HCT116 (cell line): Measurements from ENCODE around the gene GGNBP2.

ENCODE experiments used
- POLR2A ChIP-seq: IDR thresholded peaks from 2 replicates; pipeline ENCODE4 v1.7.0; 2011; ENCODE audit warnings: borderline replicate concordance; ENCODE audit not compliant: insufficient read depth, insufficient read length; ENCODE audit errors: extremely low read depth
- SIN3A ChIP-seq: IDR thresholded peaks from 2 replicates; pipeline ENCODE4 v1.6.1; 2012; ENCODE audit warnings: low read depth
- TCF7L2 ChIP-seq: IDR thresholded peaks from 2 replicates; pipeline ENCODE4 v1.7.0; 2011; ENCODE audit warnings: borderline replicate concordance, inconsistent platforms; ENCODE audit not compliant: insufficient read depth, insufficient read length; ENCODE audit errors: extremely low read depth
- ZFX ChIP-seq: fragments of 450-650 bp; IDR thresholded peaks from 2 replicates; pipeline ENCODE4 v1.6.1; 2017
- TF ChIP-seq, protein P1 (sequence below), 3 experiments: fragments of 200-600 bp in 1 of 3; sonication (generic) in 1 of 3; IDR thresholded peaks in 2 of 3; conservative IDR thresholded peaks in 1 of 3; 2 replicates each; pipeline ENCODE4 v1.5.1; 2012 to 2017; ENCODE audit warnings: low read depth in 2 of 3, low read length in 2 of 3, antibody characterized with exemption in 1 of 3, borderline replicate concordance in 1 of 3, control low read depth in 1 of 3, mild to moderate bottlenecking in 1 of 3, mixed read lengths in 1 of 3, mixed run types in 1 of 3, moderate library complexity in 1 of 3; ENCODE audit not compliant: insufficient read depth in 1 of 3
- TF ChIP-seq, protein P2 (sequence below): IDR thresholded peaks from 2 replicates; pipeline ENCODE4 v1.6.1; 2012

DNA sequence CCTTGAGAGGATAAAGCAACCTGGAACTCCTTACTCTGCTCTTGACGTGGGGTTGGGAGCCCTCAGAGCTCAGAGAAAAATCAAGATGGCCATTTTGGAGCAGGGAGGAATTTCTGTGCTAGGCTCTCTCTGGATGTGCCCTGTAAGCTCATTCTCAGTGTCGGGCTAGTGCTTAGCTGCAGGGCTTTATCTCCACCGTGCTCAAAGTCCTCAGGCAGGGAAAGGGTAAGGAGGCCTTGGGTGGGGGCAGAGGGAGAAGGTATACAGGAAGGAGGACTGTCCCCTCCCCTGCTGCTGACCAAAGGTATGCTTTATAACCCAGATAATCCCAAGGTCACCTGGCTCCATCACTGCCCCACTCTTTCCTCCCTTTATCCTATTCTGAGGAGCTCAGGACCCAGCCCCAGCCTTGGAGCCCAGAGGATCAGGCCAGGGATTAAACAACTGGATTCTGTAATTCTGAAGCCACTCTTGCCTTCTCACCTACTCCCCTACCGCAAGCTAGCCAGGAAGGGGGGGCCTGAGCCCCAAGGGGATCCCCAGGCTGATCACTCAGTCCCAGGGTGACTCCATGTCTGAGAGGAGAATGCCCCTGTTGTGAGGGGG lies 48.1 kb downstream of the GGNBP2 start:
- TF ChIP-seq POLR2A = no peak
- TF ChIP-seq, protein P1, sequence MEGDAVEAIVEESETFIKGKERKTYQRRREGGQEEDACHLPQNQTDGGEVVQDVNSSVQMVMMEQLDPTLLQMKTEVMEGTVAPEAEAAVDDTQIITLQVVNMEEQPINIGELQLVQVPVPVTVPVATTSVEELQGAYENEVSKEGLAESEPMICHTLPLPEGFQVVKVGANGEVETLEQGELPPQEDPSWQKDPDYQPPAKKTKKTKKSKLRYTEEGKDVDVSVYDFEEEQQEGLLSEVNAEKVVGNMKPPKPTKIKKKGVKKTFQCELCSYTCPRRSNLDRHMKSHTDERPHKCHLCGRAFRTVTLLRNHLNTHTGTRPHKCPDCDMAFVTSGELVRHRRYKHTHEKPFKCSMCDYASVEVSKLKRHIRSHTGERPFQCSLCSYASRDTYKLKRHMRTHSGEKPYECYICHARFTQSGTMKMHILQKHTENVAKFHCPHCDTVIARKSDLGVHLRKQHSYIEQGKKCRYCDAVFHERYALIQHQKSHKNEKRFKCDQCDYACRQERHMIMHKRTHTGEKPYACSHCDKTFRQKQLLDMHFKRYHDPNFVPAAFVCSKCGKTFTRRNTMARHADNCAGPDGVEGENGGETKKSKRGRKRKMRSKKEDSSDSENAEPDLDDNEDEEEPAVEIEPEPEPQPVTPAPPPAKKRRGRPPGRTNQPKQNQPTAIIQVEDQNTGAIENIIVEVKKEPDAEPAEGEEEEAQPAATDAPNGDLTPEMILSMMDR (IDR thresholded peaks at IDR 0.05 in 2 of 3, conservative IDR thresholded peaks at IDR 0.05 in 1 of 3; ENCODE audit: borderline replicate concordance in 1 of 3, insufficient read depth in 1 of 3, low read depth in 2 of 3, low read length in 2 of 3) = no peak
- no peak for TF ChIP-seq ZFX
- TF ChIP-seq TCF7L2 = no peak
- no peak for TF ChIP-seq SIN3A
- TF ChIP-seq, protein P2, sequence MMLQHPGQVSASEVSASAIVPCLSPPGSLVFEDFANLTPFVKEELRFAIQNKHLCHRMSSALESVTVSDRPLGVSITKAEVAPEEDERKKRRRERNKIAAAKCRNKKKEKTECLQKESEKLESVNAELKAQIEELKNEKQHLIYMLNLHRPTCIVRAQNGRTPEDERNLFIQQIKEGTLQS = no peak
